GM12878 (cell line): ENCODE results near the gene TMEM167B. TPM values are rescaled to one million over a fixed set of nuclear protein-coding genes. Genes with fewer than 3 reads are reported as not detected.
A peak's percentile ranks its signal among the peaks of the same experiment; 100 is the strongest.

Experiments
- CBX5 ChIP-seq: sonication (generic); IDR thresholded peaks from 2 replicates; pipeline ENCODE4 v1.6.1; 2016; ENCODE audit warnings: low read depth, moderate library complexity, mild to moderate bottlenecking, inconsistent platforms
- EED ChIP-seq: sonication (generic); IDR thresholded peaks from 2 replicates; pipeline ENCODE4 v1.6.1; 2016; ENCODE audit warnings: antibody characterized with exemption, low read depth
- ELK1 ChIP-seq: IDR thresholded peaks from 2 replicates; pipeline ENCODE4 v1.6.1; 2012; ENCODE audit warnings: low read depth, low read length, improper control_type of control experiment
- HCFC1 ChIP-seq: fragments of 150-350 bp; IDR thresholded peaks from 2 replicates; pipeline ENCODE4 v1.6.1; 2014; ENCODE audit warnings: low read length
- HDGF ChIP-seq: fragments of 450-650 bp; IDR thresholded peaks from 2 replicates; pipeline ENCODE4 v1.6.1; 2016; ENCODE audit warnings: antibody characterized with exemption
- LARP7 ChIP-seq: fragments of 450-650 bp; IDR thresholded peaks from 2 replicates; pipeline ENCODE4 v1.6.1; 2017; ENCODE audit warnings: mild to moderate bottlenecking
- MEF2B ChIP-seq: fragments of 450-650 bp; IDR thresholded peaks from 2 replicates; pipeline ENCODE4 v1.6.1; 2018; ENCODE audit warnings: mild to moderate bottlenecking, moderate library complexity; ENCODE audit not compliant: partially characterized antibody, poor library complexity, severe bottlenecking
- MXI1 ChIP-seq: fragments of 150-350 bp; IDR thresholded peaks from 2 replicates; pipeline ENCODE4 v1.6.1; 2011; ENCODE audit warnings: low read depth, mild to moderate bottlenecking, inconsistent platforms, low read length, improper control_type of control experiment
- NFXL1 ChIP-seq: fragments of 450-650 bp; IDR thresholded peaks from 2 replicates; pipeline ENCODE4 v1.6.1; 2017; ENCODE audit warnings: antibody characterized with exemption, mild to moderate bottlenecking, borderline replicate concordance
- NR2C1 ChIP-seq: fragments of 450-650 bp; IDR thresholded peaks from 2 replicates; pipeline ENCODE4 v1.6.1; 2017; ENCODE audit warnings: antibody characterized with exemption, mild to moderate bottlenecking, moderate library complexity
- POLR2AphosphoS2 ChIP-seq: IDR thresholded peaks from 2 replicates; pipeline ENCODE4 v1.6.1; 2011; ENCODE audit warnings: low read depth, mild to moderate bottlenecking, low read length, improper control_type of control experiment, moderate library complexity
- POU2F2 ChIP-seq: IDR thresholded peaks from 3 replicates; pipeline ENCODE4 v1.6.1; 2011; ENCODE audit warnings: low read depth, mild to moderate bottlenecking, low read length, borderline replicate concordance
- RB1 ChIP-seq: fragments of 450-650 bp; formaldehyde crosslinking; IDR thresholded peaks from 2 replicates; pipeline ENCODE4 v1.6.1; 2017; ENCODE audit warnings: mild to moderate bottlenecking, borderline replicate concordance
- RELA ChIP-seq: fragments of 450-650 bp; IDR thresholded peaks from 2 replicates; pipeline ENCODE4 v1.8.0; 2014; ENCODE audit warnings: borderline replicate concordance; ENCODE audit not compliant: partially characterized antibody
- RUNX3 ChIP-seq: IDR thresholded peaks from 2 replicates; pipeline ENCODE4 v1.6.1; 2012; ENCODE audit warnings: low read length, inconsistent platforms
- SIN3A ChIP-seq: IDR thresholded peaks from 2 replicates; pipeline ENCODE4 v1.6.1; 2012; ENCODE audit warnings: low read depth, low read length, improper control_type of control experiment
- SMAD1 ChIP-seq: fragments of 450-650 bp; IDR thresholded peaks from 2 replicates; pipeline ENCODE4 v1.6.1; 2018; ENCODE audit warnings: mild to moderate bottlenecking, low read depth; ENCODE audit not compliant: partially characterized antibody
- STAT1 ChIP-seq: fragments of 450-650 bp; conservative IDR thresholded peaks from 2 replicates; pipeline ENCODE4 v1.6.1; 2014; ENCODE audit warnings: antibody characterized with exemption, mild to moderate bottlenecking
- TCF3 ChIP-seq: IDR thresholded peaks from 2 replicates; pipeline ENCODE4 v1.6.1; 2012; ENCODE audit warnings: low read depth, mild to moderate bottlenecking, low read length, borderline replicate concordance; ENCODE audit not compliant: insufficient read depth
- ZBTB40 ChIP-seq: fragments of 450-650 bp; IDR thresholded peaks from 2 replicates; pipeline ENCODE4 v1.6.1; 2016; ENCODE audit warnings: mild to moderate bottlenecking, moderate library complexity, borderline replicate concordance
- ZNF687 ChIP-seq: fragments of 450-650 bp; IDR thresholded peaks from 2 replicates; pipeline ENCODE4 v1.6.1; 2017; ENCODE audit warnings: mild to moderate bottlenecking, moderate library complexity
- polyA plus RNA-seq, 11 experiments: library from polyadenylated mRNA; depleted of rRNA in 4 of 11; unstranded in 6 of 11; stranded (reverse) in 5 of 11; fragments of >200 nt; fragmentation: Nextera tagmentation in 4 of 11; fragmentation: Illumina TruSeq in 1 of 11; extraction: Ambion mirVana in 4 of 11; extraction: Trizol in 1 of 11; gene quantifications; 1 replicate in 1 of 11; 2 replicates in 10 of 11; pipeline versions ENCODE4 v1.2.1 to v1.2.3, GENCODE V29; 2011 to 2016; ENCODE audit warnings: inconsistent platforms in 2 of 11, missing spikeins in 2 of 11, low read depth in 1 of 11
- total RNA-seq, 4 experiments: library from RNA; depleted of rRNA in 3 of 4; stranded (reverse); fragments of >200 nt in 3 of 4; fragmentation: Illumina TruSeq in 1 of 4; extraction: Trizol in 1 of 4; gene quantifications; 2 replicates each; pipeline versions ENCODE4 v1.2.1 to v1.2.3, GENCODE V29; 2013 to 2021

TMEM167B gene
- total and polyA plus RNA-seq, 10 of the 15 experiments (the other 5 are each of a cell fraction or from before 2014, with no cell fraction given): 15.6 to 26.1 (median 21.1) TPM

- TF ChIP-seq ELK1: peak; percentile 91
- TF ChIP-seq LARP7: peak; percentile 63; the same call in 1 of the 2 replicates
- TF ChIP-seq TCF3: peak; percentile 88
- TF ChIP-seq ZBTB40: peak; percentile 95
- TF ChIP-seq STAT1: no peak
- TF ChIP-seq RUNX3: peak; percentile 72
- peak; percentile 69 for TF ChIP-seq HDGF
- peak; percentile 80 for TF ChIP-seq ZNF687
- TF ChIP-seq SIN3A: peak; percentile 98
- peak; percentile 85 for TF ChIP-seq EED
- no peak for TF ChIP-seq NFXL1
- peak; percentile 85; the same call in 1 of the 2 replicates for TF ChIP-seq POLR2AphosphoS2
- TF ChIP-seq NR2C1: no peak
- peak; percentile 21 for TF ChIP-seq SMAD1
- peak; percentile 85 for TF ChIP-seq RELA
- TF ChIP-seq CBX5: 0 out of 2 replicates have a peak, but pooled peaks have one; percentile 46
- peak; percentile 96 for TF ChIP-seq MXI1
- peak; percentile 78; the same call in 1 of the 2 replicates for TF ChIP-seq RB1
- TF ChIP-seq HCFC1: peak; percentile 60
- peak; percentile 86 for TF ChIP-seq POU2F2
- TF ChIP-seq MEF2B: peak; percentile 93
These were observed 14.8 kb upstream of the TMEM167B start, which contains the start of gene TAF13 (continued) for GRCh38 chr1:109075531-109076490.
